ENCODE data around the gene SYT7.
A peak's percentile ranks its signal among the peaks of the same experiment; 100 is the strongest.

The SYT7 gene

DNA sequence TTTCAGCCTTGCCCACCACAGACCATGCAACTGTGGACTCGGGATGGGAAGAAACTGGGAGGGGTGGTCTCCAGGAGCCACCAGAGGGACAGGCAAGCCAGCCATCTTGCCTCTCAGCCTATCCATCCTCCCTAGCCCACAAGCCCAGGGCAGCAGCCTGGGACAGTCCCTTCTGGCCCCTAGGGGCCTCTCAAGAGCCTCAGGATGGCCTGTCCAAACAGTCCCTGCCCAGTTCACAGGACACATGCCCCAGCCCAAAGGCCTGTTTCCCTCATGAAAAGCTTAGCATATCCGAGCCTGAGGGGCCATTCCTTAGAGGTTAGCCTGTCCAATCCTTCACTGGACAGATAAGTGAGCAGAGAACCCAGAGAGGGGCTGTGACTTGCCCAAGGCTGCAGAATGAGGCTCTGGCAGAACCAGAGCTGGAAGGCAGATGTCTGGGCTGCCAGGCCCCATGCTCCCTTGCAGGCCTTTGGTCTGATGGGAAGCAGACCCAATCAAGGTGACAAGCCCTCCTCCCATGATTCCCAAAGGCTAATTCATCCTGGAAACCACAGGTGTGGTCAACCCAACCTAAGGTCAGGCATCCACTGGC lies 44.1 kb downstream of the SYT7 start:
- DNase-seq = no peak

DNA sequence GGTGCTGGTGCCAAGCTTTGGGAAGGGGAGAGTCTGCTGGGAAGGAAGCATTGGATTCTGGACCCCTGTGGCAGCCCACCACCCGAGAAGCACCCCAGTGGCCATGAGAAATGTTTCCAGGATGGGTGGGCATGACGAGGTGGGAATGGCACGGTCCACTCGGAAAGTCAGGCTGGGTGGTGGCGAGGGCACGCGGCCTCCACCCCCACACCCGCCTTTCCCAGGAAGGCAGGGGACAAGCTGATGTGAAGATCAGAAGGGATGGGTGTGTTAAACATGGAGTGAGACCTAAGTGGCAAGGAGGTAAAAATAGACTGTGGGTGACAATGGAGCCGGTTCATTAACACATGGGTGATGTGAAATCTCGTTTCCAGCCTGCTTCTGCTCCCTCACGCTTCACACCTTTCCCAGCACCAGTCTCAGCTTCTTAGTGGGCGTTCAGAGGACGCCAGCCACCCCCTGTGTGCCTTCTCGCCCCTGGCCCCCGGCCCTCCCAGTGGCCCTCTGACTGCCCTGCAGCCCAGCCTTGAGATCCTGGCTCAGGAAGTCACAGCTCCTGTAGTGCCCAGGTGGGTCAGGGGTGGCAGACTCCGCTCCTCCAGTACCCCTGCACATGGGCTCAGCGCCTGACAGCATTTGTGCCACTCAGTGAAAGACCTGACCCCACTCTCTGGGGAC lies 44.7 kb downstream of the SYT7 start:
- no peak for DNase-seq

DNA sequence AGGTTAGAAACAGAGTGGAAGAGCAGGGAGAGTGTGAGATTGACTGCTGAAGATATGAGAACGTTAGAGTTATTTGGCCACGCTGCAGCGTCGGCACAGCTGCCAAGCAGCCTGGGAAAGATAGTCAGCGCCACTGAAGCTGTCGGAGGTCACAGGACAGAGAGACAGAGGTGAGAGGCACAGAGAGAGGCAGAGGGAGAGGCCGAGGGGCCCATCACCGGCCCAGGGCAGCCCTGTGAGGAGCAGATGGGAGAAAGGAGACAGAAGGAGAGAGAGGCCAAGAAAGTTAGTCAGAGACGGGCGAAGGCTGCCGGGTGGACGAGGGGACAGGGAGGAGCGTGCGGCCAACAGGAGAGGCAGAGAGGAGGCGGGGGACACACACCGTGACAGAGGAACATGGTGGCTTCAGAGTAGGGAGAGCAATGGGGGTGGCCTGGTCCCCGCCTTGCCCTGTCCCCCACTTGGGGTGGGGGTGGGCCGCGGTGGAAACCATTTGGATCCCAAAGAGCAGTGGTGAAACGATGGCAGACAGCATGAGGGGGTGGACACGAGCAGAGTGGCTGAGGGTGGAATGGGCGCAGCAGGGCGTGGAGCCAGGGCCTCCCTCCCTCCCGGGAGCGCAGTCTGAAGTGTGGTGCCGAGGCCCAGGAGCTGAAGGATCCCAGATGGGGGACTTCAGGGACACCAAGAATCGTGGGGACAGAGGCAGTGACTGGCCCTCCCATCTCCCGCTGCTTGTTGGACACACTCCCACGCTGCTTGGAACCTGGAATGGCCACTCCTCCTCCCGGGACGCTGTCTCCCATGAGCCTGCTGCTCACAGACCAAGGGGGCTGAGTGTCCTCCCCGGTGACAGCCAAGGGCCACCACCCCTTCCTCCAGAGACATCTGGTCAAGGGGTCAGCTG lies 45.7 kb downstream of the SYT7 start:
- DNase-seq = no peak

DNA sequence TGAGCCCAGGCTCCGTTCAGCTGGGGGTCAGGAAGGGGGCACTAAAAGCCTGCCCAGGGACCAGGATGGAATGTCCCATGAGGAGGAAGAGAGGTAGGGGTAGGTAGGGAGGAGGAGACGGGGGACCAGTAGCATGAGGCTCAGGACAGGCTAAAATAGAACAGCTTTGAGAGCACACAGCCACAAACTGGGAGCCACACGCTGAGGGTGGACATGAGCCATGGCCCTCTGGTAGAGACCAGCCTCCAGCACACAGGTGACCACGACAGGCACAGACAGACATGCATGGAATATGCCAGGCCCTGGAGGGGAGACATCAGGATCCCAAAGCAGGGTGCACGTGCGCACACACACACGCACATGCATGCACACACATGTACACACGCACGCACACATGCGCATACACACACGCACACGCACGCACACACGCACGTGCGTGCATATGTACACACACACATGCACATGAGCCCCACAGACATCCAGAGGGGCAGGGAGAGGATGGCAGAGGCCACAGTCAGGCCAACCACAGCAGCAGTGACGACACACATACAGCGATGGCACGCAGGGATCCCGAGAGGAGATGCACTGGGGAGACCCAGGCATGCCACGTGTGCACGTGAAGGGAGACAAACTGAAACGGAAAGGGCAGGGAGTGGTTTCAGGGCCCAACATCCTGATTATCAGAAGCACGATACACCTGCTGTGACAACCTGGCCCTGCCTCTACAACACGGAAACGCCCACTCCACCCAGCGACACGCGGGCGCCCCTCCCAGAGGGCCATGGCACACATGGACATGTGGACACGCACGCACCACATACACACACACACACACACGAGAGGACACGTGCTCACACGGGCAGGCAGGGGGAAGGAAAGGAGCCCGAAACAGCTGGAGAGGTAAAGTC lies 46.6 kb downstream of the SYT7 start:
- DNase-seq = no peak

DNA sequence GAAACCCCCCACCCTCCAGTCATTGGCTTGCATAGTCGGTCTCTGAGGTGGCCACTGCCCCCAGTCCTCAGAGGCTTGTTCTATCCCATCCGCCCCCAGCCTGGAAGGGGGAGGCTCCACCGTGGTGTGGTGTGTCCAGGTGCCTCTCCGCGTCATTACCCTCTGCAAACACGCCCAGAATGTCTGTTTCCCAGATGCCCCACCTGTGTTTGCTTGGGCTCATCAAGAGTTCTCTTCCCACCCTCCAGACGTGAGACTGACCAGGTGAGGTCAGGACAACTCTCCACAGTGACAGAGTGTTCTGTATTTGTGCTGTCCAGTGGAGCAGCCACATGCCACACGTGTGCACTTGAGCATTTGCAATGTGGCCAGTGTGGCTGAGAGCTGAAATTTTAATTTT lies 47.5 kb downstream of the SYT7 start:
- no peak for DNase-seq

DNA sequence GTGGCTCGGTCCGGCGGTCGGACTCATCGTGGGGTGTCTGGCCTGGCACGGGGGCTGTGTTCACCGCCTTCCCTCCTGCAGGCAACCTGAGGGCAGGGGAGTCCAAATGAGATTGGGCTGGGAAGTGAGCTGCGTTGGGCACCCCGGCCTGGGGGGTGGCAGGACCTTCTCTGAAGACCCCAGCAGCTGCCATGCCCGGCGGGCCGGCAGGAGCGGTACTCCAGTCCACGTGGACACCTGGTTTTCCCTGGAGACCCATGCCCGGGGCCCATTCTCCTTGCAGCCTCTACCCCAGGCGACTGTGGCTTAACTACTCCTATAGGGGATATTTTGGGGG lies 47.9 kb downstream of the SYT7 start:
- DNase-seq = no peak

DNA sequence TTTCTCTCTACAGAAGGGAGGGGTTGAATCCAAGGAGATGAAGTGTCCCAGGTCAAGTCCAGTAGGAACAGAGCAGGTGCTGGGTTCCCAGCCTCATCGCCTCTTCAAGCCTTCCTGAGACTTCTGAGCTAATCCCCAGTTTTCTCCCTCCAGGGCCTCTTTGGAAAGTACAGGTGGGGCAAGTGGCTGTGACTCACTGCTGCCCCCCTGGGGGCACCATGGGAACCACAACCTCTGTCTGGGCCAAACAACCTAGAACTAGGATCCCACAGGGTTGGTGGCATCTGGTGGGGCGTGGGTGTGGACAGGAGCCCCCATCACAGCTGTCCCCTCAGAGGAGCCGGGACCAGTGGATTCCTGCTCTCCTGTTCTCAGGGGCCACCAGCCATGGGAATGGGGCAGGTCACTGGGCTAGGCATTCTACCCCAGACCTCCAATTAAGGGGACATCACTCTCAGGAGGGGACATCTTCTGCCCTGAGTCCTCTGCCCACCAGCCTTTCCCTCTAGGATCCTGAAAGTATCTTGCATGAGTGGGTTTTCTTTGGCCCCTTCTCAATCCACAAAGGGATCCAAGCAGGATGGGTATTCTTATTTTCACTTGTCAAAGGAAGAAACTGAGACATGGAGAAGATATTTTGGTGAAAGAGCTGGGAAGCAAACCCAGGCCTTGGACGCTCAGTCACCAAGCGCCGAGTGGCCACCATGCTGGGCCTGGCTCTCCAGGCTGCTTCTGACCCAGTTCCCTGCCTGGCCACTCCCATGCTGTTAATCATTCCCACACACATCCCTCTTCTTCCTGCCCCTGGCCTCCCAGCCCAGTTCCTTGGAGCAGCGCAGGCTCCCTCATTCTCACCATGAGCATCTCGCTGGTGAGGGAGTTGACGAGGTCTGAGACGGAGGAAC lies 48.5 kb downstream of the SYT7 start:
- no peak for DNase-seq

DNA sequence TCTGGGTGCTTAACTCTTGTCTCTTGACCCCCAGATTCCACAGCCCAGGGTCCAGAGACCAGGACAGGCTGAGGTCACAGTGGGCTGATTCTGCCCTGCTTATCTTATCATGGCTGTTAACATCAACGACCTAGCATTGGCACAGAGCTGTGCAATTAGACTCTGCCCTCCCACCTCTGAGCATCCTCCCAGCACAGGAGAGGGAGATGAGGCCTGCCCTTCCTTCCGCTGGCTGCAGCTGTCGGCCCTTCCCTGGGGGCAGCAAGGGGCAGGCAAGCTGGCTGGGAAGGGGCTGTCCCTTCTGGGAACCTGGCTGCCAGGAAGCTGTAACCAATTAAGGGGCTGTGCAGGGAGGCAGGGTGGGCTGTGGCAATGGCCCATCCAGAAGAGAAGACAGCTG lies 49.8 kb downstream of the SYT7 start:
- no peak for DNase-seq

DNA sequence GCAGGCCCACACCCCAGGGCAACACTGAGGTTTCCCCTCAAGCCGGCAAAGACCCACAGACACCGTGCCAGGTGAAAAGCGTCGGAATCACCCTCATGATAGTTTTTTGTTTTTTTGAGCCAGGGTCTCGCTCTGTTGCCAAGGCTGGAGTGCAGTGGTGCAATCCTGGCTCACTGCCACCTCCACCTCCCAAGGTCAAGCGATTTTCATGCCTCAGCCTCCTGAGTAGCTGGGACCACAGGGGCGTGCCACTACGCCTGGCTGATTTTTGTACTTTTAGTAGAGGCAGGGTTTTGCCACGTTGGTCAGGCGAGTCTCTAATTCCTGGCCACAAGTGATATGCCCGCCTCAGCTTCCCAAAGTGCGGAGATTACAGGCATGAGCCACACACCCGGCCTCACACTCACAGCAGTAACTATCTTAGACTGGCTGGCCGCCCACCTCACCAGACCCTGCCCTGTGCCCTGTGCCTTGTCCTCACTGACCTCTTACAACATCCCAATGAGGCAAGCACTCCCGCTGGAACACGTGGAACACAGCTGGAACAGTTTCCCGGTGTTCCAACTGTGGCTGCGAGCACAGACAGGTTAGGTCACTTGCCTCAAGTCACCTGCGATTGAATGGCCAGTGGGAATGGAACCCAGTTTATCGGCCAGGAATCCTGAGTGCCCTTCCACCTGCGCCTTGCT lies 51.2 kb downstream of the SYT7 start:
- no peak for DNase-seq

DNA sequence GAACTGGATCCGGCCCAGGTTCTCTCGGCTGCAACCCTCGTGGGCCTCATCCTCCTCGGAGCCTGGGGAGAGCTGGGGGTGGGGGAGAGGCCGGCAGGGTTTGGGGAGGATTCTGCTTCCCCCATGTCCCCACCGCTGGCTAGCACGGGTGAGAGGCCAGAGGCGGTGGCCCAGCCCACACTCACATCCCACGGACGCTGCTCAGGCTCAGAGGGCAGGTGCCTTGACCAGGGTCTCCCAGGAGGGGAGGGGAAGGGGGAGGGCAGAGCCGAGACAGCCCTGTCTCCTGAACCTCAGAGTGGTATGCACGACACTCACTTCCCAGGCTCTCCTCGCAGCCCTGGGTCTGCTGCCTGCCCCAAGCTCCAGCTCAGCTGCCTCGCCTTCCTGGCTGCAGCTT lies 52.8 kb downstream of the SYT7 start:
- no peak for DNase-seq

DNA sequence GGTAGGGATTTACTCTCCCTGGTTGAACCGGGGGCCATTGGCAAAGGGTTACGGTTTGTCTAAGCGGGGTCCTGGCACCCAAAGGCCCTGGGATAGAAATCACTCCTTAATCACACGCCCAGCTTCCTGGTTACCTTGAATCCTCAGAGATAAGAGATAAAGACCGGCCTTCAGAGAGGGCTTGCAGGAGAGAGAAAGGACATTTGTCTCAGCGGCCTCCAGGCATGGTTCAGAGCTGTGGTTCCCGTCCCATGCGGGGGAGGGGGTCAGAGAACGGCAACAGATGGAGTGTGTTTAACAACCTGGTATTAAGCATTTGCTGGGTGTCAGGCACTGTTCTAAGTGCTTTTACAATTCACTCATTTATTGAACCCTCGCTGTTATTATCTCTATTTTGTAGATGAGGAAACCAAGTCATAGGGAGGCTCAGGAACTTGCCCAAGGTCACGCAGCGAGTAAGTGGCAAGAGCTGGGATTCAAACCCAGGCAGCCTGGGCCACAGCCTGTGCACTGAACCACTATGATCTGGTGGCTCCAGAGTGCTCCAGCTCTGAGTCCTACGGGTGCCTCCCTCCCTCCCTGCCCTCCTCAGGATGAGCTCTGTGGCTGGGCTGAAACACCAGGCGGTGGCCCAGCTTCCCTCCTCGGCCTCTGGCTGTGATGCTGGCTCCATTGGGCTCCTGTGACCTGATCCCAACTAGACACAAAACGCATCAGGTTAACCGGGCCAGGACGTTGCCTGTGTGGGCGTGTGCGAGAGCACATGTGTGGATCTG lies 53.7 kb downstream of the SYT7 start:
- no peak for DNase-seq

DNA sequence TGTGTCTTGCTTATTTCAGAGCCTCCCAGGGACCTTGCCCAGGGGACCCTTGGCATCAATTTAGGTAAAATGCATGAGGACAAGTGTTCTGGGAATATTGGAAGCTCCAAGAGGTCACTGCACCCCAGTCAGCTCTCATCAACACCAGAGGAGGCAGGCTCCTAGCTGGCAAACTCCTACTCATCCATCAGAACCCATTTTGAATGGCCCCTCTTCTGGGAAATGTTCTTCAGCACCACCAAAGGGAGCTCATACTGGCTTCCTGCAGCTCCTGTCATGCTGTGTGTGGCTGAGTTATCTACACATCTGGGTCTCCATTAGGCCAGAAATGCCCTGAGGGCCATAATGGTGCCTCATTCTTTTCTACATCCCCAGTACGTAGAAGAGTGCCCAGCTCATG lies 54.6 kb downstream of the SYT7 start:
- DNase-seq = no peak

DNA sequence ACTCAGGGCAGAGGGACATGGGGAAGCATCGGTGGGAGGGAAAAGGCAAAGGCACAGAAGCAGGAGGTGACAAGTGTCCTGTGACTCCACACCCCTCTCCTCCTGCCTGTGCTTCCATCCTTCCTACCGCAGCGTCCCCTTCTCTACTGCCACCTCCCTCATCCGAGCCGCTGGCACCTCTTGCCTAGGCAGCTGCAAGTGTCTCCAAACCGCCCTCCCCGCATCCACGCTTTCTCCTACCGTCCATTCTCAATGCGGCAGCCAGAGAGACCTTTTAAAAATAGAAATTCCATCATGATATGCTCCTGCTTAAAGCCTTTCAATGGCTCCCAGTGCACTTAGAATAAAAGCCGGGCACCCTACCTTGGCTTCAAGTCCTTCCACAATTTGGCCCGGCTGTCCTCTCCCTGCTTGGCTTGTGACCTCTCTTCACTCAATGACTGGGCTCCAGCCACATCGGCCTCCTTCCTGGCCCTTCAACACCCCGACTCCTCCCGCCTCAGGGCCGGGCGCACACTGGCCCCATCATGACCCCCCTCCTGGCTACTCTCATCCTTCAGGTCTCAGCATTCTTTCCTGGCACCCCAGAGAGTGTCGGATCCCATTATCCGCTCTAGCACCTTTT lies 55.8 kb downstream of the SYT7 start:
- DNase-seq = no peak

DNA sequence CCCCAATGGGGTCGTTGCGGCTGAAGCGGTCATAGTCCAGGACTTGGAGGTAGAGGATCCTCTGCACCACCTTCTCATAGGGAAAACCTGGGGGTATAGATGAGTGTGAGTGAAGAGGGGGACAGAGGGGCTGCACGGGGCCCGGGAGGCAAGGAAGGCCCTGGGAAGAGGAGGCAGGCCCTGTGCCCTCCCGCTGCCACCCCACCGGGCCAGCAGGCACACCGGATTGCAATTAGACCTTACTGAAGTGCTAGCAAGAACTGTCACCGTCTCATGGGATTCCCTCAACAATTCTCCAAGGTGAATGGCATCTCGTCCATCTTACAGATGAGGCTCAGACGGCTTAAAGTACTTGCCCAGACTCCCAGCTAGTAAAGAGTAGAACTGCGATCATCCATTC lies 56.4 kb downstream of the SYT7 start:
- DNase-seq = no peak

DNA sequence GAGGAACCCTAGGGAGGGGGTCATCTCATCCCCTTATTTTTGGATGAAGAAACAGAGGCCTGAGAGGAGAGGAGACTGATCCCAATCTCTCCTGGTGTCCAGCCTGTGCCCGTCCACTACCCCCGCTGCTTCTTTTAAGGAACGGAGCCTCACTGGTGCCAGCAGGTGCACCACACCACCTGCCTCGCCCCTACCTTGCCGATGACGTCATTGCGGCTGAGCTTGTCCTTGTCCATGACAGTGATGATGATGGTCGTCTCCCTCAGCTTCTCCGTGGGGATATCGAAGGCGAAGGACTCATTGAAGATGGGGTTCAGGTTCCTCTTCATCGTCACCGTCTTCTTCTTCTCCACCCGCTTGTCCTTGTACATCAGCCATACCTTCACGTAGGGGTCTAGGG lies 58.0 kb downstream of the SYT7 start:
- no peak for DNase-seq

DNA sequence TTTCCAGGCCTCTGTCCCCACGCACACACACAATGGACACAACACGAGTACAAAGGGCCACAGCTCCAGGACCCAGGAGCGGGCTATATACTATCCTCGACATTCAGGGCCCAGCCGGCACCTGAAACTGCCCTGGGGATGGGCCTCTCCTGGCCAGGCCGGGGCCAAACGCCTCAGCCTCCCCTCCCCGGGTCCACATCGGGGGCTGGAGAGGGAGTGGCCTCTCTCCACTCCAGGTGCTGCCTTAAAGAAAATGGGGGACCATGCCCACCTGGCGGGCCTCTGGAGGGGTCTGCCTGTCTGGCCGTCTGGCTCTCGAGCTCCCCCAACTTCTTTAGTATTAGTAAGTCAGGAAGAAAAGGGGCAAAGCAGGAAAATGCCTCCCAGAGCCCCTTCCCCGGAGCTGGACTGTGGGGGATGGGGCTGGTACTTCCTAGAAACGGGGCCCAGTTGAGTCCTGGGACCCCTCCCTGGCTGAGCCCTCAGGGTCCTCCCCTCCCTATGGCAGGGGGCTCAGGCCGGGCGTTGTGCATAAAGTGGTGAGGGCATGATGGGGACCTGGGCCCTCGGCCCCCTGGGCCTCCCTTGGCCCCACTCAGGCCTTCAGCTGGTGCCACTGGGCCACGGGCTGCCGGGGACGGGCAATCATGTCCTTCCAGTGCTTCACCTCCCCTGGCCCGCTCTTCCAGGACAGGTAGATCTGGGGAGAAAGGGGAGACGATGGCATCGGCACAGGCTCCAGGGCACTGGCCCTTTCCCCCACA lies 62.7 kb downstream of the SYT7 start:
- no peak for DNase-seq

DNA sequence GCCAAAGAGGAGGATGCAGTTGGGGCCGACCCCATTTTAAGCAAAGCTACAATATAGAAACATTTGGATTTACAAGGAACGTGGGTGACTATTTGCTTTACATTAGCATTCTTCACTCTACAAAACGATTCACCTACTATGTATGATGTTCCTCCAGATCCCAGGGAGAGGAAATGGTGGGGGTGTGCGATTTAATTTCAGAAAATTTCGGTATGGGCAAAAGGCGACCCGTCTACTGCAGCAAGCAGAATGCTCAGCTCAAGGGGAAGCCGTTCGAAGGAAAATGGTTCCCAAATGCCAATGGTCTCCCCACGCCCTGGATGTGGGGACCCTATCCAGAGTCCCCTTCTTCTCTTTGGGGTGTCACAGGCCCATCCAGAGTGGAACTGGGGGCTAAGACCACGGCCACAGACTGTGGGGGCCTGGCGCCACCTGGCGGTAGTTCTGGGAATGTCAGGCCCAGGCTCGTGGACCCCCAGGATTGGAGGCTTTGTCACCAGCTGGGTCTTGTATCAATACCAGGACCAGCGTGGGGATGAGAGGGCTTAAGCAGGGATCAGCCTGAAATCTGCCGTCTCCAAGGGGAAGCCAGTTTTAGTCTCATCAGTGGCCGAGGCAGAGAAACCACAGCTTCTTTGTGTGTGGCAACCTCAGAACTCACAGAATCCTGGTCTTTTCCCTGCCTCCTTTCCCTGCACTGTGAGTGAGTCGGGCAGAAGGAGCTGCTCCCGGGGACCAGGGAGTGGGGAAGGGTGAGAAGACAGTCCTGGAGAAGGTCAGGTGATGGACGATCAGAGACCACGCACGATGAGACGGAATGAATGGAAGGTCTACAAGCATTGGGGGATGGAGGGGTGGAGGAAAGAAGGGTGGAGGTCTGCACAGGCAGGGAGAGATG lies 64.0 kb downstream of the SYT7 start:
- DNase-seq = peak; percentile 32

DNA sequence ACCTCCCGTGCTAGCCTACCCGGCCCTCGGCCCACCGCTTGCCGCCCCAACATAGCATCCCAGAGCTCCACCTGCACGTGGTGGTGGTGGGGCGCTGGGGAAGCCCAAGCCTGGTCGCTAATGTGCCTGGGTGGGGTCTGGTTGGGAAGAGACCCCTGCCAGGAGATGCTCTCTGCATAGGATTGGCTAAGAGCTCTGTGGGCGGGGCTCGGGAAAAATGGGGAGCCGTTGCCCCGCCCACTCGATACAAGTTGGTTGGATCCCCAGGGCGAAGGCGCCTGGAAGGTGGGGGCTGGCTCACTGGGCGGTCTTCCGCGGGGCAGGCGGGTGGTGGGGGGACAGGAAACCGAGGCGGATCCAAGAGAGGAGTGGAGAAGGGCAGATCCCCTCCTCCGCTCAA lies 64.7 kb downstream of the SYT7 start:
- no peak for DNase-seq

Data from NCI-H2227 treated with DMSO at 0.1 percent for 48 hours (cell line).